ENCODE measurements around the gene ARFGAP3.
A peak's percentile ranks its signal among the peaks of the same experiment; 100 is the strongest.

Gene ARFGAP3

GRCh38 chr22:42856179-42856864 is 751 bp downstream of the ARFGAP3 start:
- Histone ChIP-seq H3K4me1 (ENCODE audit: control insufficient read depth, insufficient read depth, low read length) (peaks cover 14% of the 10 kb centered on the region), H3K4me3 (ENCODE audit: low read depth, low read length) (peak overlapping the region; percentile 76), H3K27ac (ENCODE audit: extremely low read depth, low read depth, low read length) (peak overlapping the region; percentile 81), H3K9me3 (ENCODE audit: control insufficient read depth, insufficient read depth, low read depth, low read length) (no peaks in the 10 kb centered on the region), H3K36me3 (ENCODE audit: control insufficient read depth in 2 of 2, insufficient read depth in 1 of 2, low read length in 2 of 2) (peaks cover 0 to 6% of the 10 kb centered on the region in 2 experiments; a peak in 1 of 3 replicates)
- ChIA-PET POLR2A (interaction anchor here (1.0 to 1.4 kb wide), 4 partner anchors 11 to 331 kb away, joined by 3 to 5 read pairs (median 3); partner anchors contain the start of genes POLDIP3 and TTLL12), CTCF (interaction anchor here (0.6 to 4.4 kb wide), 8 partner anchors 12 to 267 kb away, joined by 4 to 61 read pairs (median 6); no protein-coding TSS in a partner anchor)
- no peak for TF ChIP-seq TCF7L2 (IDR thresholded peaks at IDR 0.05; ENCODE audit: borderline replicate concordance, low read depth, low read length)
- no peak for TF ChIP-seq ZNF426 (tag by site-specific recombination; IDR thresholded peaks at IDR 0.05)
- TF ChIP-seq MEIS1 (CRISPR knock-in tag; IDR thresholded peaks at IDR 0.05; ENCODE audit: borderline replicate concordance) = no peak
- no peak for TF ChIP-seq ZNF280D (tag by site-specific recombination; IDR thresholded peaks at IDR 0.05)
- TF ChIP-seq ZIC2 (tag by site-specific recombination; IDR thresholded peaks at IDR 0.05) = peak; percentile 47; the same call in 1 of the 2 replicates
- peak; percentile 62 for TF ChIP-seq ZNF341 (tag by site-specific recombination; IDR thresholded peaks at IDR 0.05; ENCODE audit: low read depth)
- TF ChIP-seq, protein P1, sequence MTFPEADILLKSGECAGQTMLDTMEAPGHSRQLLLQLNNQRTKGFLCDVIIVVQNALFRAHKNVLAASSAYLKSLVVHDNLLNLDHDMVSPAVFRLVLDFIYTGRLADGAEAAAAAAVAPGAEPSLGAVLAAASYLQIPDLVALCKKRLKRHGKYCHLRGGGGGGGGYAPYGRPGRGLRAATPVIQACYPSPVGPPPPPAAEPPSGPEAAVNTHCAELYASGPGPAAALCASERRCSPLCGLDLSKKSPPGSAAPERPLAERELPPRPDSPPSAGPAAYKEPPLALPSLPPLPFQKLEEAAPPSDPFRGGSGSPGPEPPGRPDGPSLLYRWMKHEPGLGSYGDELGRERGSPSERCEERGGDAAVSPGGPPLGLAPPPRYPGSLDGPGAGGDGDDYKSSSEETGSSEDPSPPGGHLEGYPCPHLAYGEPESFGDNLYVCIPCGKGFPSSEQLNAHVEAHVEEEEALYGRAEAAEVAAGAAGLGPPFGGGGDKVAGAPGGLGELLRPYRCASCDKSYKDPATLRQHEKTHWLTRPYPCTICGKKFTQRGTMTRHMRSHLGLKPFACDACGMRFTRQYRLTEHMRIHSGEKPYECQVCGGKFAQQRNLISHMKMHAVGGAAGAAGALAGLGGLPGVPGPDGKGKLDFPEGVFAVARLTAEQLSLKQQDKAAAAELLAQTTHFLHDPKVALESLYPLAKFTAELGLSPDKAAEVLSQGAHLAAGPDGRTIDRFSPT (tag by site-specific recombination; IDR thresholded peaks at IDR 0.05) = no peak
- TF ChIP-seq ZNF114 (tag by site-specific recombination; IDR thresholded peaks at IDR 0.05) = no peak
- TF ChIP-seq ZNF202 (tag by site-specific recombination; IDR thresholded peaks at IDR 0.05; ENCODE audit: borderline replicate concordance) = no peak
- TF ChIP-seq PRDM4 (tag by site-specific recombination; IDR thresholded peaks at IDR 0.05) = peak; percentile 32; the same call in 1 of the 2 replicates
- TF ChIP-seq ZNF660 (tag by site-specific recombination; IDR thresholded peaks at IDR 0.05) = no peak
- 0 out of 2 replicates have a peak, but pooled peaks have one; percentile 19 for TF ChIP-seq KLF17 (tag by site-specific recombination; IDR thresholded peaks at IDR 0.05)
- TF ChIP-seq ZBTB20 (tag by site-specific recombination; IDR thresholded peaks at IDR 0.05) = peak; percentile 41
- no peak for TF ChIP-seq ZBTB7A (tag by site-specific recombination; IDR thresholded peaks at IDR 0.05; ENCODE audit: low read depth)
- TF ChIP-seq ZNF23 (tag by site-specific recombination; IDR thresholded peaks at IDR 0.05; ENCODE audit: borderline replicate concordance) = no peak
- TF ChIP-seq ZNF658 (tag by site-specific recombination; IDR thresholded peaks at IDR 0.05) = no peak
- peak; percentile 53 for TF ChIP-seq ZFHX2 (tag by site-specific recombination; conservative IDR thresholded peaks at IDR 0.05)
- no peak for TF ChIP-seq ZEB2 (tag by site-specific recombination; IDR thresholded peaks at IDR 0.05)
- no peak for TF ChIP-seq PRDM10 (tag by site-specific recombination; IDR thresholded peaks at IDR 0.05)
- TF ChIP-seq ZBTB26 (tag by site-specific recombination; optimal IDR thresholded peaks at IDR 0.05) = peak; percentile 45
- TF ChIP-seq ZNF274 (IDR thresholded peaks at IDR 0.05; ENCODE audit: low read length) = no peak
- TF ChIP-seq ZNF274 (tag by site-specific recombination; IDR thresholded peaks at IDR 0.05; ENCODE audit: borderline replicate concordance) = no peak
- no peak for TF ChIP-seq ZNF223 (tag by site-specific recombination; IDR thresholded peaks at IDR 0.05)
